Middle frontal gyrus (tissue), 1 donor: ENCODE results near the gene VAT1L.

Experiments
- DNase-seq: peaks from one replicate; pipeline ENCODE4 v3.0.0-alpha.2; 2015; ENCODE audit warnings: low spot score; ENCODE audit errors: extremely low spot score

VAT1L gene

DNA sequence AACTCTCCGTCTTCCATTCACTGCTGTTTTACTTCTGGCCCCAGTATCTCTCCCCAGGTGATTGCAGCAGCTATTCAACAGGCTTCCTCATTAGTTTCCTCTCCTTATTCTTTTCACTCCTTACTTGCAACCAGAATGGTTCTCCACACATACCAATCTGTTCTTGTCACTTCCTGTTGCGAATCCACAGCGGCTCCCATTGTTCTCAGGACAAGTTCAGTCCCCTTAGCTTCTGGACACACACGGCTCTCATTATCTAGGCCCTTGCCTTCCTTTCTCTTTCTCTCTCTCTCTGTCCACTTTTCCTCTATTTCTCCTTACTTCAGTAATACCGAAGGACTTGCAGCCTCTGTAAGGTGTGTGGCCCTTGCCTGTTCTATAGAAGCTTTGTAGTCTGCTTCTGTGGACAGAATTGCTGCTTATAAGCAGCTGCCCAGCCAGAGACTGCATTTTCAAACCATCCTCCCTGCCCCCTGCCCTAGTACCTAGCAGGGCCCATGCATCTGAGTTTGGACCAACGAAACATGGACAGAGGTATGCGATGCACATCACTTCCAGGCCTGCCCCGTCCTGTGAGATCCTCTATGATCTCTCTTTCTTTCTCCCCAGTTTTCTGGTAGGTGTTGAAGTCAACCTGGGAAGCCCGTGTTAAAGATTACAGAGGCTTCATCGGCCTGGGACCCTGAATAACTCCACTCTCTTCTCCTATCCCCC, 45.7 kb downstream of the VAT1L start:
- DNase-seq, result no peak

DNA sequence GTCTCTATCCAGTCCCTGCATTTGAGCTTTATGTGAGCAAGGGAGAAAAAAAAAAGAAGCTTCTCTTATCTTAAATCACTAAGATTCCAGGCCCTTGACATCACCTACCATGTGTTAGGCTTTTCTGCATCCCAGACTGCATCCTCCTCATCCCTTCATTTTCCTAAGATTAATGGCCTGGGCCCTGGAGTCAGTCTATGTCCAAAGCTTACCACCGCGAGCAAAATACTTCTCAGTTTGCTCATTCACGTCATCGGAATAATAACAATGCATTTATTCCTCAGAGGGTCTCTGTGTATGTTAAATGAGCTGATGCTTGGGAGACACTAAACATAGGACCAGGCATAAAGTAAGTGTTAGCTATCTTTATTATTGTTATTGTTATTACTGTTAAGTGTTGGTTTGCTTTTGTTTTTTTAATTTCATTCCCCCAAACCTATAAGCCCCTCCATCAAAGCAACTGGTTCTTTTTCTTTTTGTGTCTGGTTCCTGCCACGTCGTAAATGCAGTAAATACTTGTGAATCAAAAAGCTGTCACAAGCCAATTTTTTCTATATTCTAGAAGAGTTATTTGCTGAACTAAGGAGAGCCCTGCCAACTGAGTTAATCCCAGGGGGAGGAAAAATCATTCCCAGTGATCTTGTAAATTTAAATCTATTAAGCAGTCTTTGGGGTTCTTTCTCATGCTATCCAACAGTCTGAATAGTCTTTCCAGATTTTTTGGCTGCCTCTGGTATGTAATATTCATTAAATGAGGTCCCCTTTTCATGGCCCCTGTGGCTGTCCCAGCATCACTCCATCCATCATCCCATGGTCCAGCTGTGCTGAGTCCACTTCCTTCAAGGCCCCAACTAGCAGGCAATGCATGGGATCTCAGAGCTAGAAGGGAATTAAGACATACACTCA, 46.5 kb downstream of the VAT1L start:
- no peak for DNase-seq

DNA sequence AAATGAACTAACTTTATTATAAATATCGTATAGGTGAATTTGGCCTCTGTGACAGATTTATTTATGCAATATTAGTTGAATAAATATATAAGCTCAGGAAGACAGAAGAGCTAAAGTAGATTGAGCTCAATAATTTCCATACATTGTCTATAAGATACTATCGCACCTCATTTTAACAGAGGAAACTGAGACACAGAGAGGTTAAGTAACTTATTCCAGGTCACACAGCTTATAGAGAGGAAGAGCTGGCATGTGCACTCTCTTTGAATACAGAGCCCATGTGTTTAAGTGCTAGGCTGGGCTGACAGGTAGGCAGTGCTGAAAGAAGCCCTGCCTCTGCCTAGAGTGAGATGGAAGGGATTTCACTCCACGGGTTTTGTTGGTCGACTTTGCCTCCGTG, 48.4 kb downstream of the VAT1L start:
- DNase-seq, result no peak

DNA sequence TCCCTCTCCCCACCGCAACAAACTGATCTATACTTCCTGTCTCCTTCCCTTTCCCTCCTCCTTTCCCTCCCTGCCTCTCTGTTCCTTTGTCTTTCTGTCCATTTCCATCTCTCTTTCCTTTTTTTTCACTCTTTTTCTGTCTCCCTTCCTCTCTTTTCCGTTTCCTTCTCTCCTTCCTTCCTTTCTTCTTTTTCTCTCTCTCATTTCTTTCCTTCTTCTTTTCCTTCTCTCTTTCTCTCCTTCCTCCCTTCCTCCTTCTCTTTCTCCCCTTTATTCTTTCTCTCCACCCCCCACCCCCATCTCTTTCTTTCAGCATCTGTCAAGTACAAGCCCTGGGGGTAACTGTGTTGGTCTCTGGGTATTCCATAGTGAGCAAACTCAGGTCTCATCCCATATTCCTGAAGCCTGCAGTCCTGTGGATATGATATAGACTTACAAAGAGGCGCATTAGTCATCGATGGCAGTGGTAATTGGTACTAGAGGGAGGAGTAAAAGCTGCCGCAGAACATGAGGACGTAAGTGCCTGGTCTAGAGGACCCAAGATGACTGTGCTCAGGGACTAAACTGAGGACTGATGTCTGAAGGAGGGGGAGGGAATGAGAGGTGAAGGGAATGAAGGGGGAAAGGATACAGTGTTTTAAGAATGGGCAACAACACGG, 50.4 kb downstream of the VAT1L start:
- no peak for DNase-seq

DNA sequence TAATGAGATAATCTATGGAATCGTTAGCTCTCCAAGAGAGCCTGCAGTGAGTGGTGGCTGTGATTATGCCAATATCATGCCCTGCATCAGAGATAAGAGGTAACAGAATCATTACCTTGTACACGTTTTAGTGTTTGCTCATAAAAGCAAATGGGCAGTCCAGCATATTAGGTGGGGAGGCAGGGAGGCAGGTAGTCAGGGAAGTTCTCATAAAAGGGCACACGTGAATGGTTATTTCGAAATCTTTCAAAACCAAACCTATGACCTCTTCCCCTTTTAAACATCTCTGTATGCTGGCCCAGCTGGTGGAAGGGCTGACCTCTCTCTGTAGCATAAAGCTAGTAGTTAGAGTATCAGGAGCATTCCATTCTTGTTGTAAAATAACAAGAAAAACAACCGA, 51.7 kb downstream of the VAT1L start:
- DNase-seq, result no peak

DNA sequence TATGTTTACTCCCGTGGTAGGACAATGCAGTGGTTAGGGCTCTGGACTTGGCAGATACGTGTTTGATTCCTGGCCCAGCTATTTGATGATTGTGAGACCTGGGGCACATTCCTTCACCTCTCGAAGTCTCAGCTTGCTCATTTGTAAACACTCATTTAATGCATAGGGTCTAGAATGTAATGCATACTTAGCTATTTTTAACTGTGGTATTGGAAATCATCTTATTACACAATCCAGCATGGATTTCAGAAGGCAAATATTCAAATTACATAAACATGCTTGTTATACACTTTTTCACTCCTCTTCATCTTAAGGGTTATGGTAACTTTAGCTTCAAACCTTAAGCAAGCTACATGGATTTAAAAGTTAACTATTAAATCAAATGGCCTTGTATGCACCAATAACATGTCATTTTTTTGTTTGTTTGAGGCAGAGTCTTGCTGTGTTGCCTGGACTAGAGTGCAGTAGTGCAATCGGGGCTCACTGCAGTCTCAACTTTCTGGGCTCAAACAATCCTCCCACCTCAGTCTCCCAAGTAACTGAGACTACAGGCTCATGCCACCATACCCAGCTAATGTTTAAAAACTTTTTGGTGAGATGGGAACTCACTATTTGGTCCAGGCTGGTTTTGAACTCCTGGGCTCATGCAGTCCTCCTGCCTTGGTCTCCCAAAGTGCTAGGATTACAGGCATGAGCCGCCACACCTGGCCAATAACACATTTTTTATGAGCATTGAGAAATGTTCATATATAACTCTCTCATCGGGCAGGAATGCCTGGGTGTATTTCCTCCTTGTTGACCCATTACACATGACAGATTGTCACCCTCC, 52.5 kb downstream of the VAT1L start:
- DNase-seq, result no peak

DNA sequence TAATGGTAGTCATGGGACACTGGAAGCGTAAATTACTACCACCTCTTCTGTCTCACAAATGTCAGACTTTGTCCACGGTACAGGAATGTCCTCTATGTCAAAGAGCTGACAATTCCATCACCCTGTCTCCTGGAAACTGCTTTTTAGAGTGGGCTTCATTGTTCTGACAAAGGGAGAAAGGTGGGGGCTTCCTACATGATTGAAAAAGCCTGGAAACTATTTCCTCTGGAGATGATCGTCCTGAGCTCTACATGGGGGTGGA, 53.1 kb downstream of the VAT1L start:
- DNase-seq, result no peak

DNA sequence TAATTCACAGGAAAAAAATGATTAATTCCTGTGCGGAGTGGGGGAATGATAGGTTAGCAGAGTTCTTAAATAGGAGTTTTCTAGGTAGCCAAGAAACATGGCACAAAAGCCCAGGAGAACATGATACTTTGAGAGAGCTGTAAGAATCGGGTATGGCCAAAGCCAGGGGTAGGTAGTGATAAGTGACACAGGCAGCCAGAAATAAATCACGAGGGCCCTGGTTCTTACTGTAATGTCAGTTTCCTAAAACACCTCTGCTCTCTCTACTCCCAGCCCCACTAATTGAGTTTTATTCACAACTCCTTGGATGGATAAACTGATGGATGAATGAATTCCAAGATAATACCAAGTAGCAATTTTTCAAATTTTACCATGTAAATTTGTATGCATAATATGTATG, 54.1 kb downstream of the VAT1L start:
- DNase-seq, result no peak

DNA sequence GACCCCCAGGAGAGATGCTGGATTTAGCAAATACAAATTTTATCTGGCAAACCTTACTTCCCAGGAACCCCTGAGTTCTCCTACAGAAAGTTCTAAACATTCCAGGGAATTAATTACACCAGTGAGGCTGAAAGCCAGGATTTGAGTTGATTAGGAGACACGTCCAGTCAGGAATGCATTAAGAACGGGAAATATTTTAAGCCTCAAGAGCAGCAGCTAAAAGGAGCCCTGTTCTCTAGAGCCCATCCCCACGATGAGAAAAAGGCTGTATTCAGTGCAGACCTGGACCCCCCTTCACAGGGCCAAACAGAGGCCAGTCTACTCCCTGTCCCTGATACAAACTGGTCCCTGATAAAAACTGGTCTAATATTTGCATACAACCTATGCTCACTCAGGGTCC, 55.0 kb downstream of the VAT1L start:
- DNase-seq, result no peak

DNA sequence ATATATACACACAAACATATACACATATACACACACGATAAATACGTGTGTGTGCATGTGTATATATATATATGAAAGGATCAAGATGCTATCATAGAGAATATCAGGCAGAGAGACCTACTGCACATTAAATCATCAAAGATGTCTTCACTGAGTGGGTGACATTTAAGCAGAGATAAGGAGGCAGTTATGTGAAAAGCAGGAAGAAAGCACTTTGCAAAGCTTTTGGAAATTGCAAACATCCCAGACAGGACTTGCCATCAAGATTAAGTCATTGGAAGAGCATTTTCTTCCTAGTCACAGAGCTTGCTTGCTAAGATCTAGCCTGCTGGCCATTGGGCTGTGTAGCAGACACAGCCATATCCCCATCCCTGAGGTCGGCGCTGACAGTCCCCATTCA, 56.4 kb downstream of the VAT1L start:
- DNase-seq, result no peak

DNA sequence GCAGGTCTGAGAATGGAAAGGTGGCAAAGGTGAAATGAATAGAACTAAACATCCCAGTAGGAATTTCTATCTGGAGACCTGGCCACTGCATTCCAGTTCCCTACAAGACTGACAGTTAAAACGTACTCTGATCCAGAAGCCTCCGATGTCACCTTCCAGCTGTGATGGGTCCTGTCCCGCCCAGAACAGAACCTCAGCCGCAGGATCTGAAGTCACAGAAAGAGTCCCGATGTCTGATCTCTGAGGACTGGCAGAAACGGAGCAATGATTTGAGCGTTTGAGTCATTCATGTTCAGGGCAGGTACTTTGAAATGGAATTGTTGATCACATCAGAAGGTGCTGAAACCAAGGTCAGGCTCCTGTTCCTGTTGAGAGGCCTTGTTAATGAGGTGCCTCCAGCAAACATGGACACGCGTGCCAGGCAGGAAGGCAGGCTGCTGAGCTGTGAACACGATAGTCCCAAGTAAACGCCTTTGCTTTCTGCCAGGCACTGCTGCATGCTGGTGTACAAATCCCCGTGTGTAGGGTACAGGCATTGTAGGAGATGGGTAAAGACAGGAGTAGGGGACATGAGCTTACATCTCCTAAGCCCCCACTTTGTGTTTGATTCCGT, 61.4 kb downstream of the VAT1L start:
- DNase-seq, result no peak

DNA sequence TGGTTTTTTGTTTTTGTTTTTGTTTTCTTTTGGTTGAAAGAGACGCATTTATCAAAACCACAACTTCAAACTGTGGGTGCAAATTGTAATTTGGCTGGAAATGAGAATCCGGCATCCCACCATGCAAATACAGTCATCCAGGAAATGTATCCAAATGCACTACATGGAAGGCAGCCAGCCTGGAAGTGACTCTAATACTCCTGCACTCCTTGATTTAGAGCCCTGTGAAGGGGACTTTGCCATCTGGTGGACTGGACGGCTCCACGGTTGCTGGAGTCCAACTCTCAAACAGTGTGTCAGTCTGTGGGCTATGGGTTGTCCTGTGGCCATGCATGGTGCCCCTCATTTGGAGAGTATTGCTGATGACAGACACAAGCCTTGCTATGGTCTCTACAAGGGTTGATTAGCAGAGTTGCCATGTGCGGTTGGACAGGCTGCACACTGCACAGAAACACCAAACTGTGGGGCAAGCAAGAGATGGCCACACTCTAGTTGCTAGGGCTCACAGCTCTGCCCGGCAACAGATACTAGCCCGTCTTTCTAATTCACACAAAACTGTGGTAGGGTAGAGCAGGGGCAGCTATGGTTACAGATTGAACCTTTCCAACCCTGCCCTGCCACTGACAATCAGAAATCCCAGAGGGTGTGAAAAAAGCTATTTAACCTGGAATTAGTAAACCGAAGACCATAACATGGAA, 62.4 kb downstream of the VAT1L start:
- DNase-seq, result no peak

DNA sequence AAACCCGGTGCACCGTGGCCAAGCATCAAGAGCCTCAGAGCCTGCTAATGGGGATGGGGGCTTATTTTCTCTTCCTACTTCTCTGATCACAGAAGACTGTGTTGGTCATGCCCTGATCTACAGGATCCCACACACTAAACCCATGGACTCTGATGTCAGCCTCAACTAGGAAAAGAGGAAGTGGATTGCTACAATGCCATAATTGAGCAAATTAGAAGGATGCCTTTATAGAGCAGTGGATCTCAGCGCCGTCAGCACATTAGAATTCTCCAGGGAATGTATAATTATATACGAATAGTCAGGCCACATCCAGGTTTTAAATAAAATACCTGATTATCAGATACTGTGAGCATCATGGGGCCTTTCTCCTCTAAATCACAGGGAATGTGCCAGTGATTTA, 64.8 kb downstream of the VAT1L start:
- DNase-seq, result no peak

DNA sequence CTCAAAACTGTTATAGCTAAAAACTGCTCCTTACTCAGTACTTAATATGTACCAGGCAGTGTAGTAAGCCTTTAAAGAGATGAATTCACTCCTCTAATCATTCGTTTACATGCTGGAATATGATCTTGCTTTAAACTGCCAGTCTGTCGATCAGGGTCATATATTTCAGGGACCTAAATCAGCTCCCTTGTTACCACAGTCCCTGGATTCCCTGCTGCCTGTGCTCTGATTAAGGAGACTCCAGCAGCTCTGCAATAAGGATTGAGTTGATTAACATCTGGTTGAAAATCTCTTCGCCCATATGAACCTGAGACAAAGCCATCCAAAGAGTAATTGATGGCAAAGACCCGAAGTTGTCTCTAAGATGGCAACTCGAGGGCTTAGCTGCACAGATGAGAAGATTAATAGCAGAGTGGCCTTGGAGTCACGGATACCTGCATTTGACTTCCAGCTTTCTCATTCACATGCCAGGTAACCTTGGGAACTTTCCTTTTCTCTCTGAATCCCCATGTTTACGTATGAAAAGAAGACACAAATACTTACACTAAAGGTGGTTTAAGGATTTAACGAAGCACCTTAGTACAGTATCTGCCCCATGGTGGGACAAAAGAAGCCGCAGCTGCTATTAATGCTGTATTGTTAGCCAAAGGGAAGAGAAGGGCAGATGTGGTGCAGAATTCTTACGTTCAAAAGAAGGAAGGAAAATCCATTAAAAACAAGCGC, 68.2 kb downstream of the VAT1L start:
- DNase-seq, result no peak

DNA sequence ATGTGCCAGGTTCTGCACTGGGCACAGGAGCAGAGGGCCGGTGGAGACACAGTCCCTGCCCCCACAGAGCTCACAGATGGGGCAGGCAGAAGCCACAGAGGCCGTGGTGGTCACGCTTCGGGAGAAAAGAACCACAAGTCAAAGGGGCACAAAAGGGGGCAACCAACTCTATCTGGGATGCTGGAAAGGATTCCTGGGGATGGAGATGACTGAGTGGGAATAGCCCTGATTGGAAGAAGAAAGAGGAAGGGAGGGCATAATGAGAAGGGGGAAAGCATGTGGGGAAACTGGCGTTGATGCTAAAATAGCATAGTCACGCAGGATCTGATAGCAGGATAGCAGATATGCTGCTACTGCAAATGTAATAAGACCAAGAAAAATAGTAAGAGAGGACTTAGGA, 69.7 kb downstream of the VAT1L start:
- no peak for DNase-seq

DNA sequence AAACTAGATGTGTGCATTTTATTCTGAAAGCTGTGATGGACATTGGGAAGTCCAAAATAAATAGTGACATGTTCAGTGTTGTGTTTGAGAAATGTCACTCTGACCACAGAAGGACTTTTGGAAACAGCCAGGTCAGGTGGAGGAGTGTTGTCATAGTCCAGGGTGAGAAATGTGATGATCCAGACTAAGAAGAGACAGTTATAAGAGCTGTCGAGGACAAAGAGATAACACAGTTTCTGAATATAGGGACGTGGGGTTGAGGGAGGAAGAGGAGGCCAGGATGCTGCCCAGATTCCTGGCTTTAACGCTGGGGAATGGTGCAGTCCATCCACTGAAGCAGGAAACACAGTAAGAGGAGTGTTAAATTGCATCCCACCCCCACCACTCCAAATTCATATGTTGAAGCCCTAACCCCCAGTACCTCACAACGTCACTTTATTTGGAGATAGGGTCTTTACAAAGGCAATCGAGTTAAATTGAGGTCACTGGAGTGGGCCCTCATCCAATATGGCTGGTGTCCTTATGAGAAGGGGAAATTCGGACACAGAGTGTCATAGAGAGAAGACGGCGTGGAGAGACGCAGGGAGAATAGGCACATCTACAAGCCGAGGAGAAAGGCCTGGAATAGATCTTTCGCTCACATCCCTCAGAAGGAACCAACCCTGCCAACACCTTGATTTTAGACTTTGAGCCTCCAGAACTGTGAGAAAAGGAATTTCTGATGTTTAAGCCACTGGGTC, 71.3 kb downstream of the VAT1L start:
- no peak for DNase-seq

DNA sequence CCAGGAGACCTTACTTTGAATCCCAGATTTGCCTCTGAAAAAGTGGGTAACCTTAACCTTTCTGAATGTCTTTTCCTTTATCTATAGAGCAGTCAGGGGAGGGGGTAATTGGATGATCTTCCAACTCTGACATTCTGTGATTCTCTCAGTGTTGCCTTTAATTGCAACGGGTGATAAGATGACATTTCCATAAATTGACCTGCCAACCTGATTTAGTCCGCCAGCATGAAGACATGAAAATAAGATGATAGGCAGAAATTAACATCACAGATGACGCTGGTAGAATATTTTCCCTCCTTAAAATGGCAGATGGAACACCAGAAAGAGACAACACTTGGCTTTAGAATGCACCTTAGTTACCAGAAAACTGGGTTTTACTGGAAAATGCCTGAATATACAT, 72.6 kb downstream of the VAT1L start:
- no peak for DNase-seq

DNA sequence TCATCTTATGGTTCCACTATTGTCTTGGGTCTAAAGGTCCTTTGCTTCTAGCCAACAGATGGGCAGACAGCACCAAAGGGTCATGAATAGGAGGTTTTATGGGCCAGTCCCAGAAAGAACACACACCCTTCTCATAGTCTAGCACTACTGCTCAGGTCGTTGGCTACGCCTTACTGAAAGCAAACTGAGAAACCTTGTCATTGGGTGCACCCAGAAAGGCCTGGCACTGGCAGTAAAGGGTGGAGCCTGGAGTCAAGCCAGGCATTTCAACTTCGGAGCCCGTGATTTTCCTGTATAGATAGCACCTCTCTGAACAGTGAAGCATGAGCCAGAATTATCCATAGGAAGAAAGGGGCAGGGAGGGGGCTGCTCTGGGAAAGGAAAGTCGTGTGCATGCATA, 74.9 kb downstream of the VAT1L start:
- no peak for DNase-seq

DNA sequence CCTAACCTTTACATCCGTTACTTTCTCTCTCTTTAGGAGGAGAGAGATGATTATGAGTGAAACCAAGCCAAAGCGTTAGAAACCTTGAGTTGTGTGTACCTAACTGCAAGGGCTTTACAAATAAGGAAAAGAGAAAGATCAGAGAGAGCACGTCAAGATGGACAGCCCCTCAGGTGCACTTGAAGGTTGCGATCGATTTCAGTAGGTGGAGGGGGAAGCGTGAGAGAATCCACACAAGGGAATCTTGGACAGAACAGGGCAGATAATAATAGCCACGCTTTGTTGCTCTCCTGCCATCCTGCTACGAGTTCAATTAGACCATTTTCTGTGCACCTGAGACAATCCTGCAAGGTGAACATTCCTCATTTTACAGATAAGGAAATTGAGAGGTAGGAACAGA, 78.4 kb downstream of the VAT1L start:
- no peak for DNase-seq
